Astrocyte of the spinal cord (primary cell): ENCODE results near the gene SFT2D3.

ENCODE experiments used
- DNase-seq: peaks from one replicate; pipeline ENCODE4 v3.0.0; 2011; ENCODE audit warnings: low read depth, low spot score
- H3K4me3 ChIP-seq: 2 replicates; pipeline ENCODE4 v1.5.1; 2011; ENCODE audit warnings: low read depth, mild to moderate bottlenecking, low read length, moderate library complexity
- in situ Hi-C: cut with HindIII; loops from 2 replicates; pipeline ENCODE4 v1.10.0; 2017; ENCODE audit warnings: low sequenced_read_pairs
- TF ChIP-seq, protein P1 (sequence below): IDR thresholded peaks from 2 replicates; pipeline ENCODE4 v1.5.1; 2012; ENCODE audit warnings: low read depth, mild to moderate bottlenecking, low read length, inconsistent platforms

The SFT2D3 gene

DNA sequence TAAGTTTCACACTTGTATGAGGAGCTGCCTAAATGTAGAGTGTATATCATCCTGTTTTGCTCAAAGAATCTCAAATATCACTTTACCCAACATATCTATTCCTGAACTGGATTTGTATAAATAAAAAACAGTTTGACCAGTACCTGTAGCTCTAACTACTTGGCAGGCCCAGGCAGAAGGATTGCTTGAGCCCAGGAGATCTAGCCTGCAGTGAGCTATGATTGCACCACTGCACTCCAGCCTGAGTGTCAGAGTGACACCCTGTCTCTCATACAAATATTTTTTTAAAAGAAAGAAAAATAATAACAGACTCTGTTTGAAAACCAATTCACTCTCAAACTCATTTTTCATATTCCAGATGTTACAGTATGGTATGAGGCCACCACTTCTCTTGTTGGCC lies 18.2 kb upstream of the SFT2D3 start:
- TF ChIP-seq, protein P1, sequence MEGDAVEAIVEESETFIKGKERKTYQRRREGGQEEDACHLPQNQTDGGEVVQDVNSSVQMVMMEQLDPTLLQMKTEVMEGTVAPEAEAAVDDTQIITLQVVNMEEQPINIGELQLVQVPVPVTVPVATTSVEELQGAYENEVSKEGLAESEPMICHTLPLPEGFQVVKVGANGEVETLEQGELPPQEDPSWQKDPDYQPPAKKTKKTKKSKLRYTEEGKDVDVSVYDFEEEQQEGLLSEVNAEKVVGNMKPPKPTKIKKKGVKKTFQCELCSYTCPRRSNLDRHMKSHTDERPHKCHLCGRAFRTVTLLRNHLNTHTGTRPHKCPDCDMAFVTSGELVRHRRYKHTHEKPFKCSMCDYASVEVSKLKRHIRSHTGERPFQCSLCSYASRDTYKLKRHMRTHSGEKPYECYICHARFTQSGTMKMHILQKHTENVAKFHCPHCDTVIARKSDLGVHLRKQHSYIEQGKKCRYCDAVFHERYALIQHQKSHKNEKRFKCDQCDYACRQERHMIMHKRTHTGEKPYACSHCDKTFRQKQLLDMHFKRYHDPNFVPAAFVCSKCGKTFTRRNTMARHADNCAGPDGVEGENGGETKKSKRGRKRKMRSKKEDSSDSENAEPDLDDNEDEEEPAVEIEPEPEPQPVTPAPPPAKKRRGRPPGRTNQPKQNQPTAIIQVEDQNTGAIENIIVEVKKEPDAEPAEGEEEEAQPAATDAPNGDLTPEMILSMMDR: no peak
- in situ Hi-C loops: no loop called here
- no peak overlapping the region for H3K4me3 ChIP-seq
- DNase-seq: no peak

DNA sequence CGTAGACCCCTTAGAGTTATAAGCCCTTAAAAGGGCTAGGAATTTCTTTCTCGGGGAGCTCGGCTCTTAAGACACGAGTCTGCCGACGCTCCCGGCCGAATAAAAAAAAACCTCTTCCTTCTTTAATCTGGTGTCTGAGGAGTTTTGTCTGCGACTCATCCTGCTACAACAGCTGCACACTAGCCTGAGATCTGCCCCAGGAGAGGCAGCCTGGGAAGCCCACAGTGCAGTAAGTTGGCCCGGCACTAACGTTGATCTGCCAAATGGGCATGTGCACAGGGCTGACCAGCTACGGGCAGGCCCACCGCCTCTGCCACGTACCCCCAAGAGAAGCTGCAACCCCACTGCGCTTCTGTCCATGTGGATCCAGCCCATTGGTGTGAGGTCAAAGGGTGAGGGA lies 17.5 kb upstream of the SFT2D3 start:
- TF ChIP-seq, protein P1: no peak
- in situ Hi-C loops: no loop called here
- no peak overlapping the region for H3K4me3 ChIP-seq
- no peak for DNase-seq

DNA sequence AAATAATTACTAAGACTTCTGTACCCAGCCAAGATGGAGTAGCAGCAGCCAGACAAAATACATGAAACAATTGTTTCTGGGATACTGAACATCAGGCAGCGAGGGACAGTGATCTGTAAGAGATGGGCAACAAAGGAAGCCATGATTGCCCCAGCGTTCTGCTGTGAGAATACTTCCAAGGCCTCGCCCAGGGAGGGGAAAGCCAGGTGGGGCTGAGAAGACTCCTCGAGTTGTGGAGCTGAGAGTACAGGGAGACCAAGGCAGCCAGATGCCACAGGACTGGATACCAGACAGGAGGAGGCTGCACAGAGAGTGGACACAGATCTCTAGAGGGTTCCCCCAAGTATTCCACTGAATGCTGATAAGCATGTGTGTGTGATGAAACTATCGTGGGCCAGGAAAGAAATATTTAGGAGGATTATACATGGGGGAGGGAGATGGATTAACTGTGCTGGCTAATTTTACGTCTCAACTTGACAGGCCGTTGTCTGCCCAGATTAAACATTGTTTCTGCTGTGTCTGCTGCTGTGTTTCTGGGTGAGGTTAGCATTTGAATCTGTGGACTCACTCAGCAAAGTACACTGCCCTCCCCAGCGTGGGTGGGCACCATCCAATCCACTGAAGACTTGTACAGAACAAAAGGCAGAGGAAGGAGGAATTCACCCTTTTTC lies 15.8 kb upstream of the SFT2D3 start:
- TF ChIP-seq, protein P1: no peak
- in situ Hi-C loops: no loop called here
- H3K4me3 ChIP-seq: no peak overlapping the region
- no peak for DNase-seq

DNA sequence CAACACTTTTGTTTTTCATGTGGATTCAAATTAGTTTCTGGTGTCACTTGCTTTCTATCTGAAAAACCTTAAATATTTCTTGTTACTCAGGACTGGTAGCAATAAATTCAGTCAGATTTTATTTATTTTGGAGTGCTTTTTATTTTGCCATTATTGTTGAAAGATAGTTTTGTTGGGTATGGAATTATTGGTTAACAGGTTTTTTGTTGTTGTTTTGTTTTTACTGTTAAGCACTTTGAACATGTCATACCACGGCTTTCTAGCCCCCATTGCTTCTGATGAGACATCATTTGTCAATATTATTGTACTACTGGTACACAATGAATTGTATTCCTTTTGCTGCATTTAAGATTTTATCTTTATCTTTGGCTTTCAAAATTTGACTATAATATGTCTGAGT lies 12.9 kb upstream of the SFT2D3 start:
- in situ Hi-C loops: no loop called here

DNA sequence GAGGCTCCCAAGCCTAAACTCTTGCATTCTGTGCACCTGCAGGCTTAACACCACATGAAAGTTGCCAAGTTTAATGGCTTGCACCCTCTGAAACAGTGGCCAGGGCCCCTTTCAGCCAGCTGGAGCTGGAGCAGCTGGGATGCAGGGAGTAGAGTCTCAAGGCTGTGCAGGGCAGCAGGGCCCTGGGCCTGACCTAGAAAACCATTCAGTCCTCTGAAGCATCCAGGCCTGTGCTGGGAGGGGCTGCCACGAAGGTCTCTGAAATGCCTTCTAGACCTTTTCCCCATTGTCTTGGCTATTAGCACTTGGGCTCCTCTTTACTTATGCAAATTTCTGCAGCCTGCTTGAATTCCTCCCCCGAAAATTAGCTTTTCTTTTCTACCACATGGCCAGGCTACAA lies 10.6 kb upstream of the SFT2D3 start:
- DNase-seq: no peak
- no peak overlapping the region for H3K4me3 ChIP-seq
- in situ Hi-C loops: no loop called here
- TF ChIP-seq, protein P1: no peak

More for the DNA sequence above, 12.9 kb upstream of the SFT2D3 start:
- TF ChIP-seq, protein P1: no peak
- no peak for DNase-seq
- H3K4me3 ChIP-seq: no peak overlapping the region

DNA sequence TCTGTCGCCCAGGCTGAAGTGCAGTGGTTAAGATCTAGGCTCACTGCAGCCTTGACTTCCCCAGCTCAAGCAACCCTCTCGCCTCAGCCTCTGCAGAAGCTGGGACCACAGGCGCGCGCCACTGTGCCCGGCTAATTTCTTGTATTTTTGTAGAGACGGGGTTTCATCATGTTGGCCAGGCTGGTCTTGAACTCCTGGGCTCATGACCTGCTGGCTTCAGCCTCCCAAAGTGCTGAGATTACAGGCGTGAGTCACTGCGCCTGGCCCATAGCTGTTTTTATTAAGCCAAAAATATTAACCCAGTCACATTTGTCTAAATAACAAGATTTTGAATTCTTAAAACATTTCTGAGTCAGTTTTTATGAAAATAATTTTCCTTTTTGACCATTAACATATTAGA lies 6.3 kb upstream of the SFT2D3 start:
- in situ Hi-C loops: no loop called here
- TF ChIP-seq, protein P1: no peak
- H3K4me3 ChIP-seq: no peak overlapping the region
- no peak for DNase-seq
